Right lobe of liver (tissue), 6 donors: ENCODE results near the gene NBEAL1. TPM values are rescaled to one million over a fixed set of nuclear protein-coding genes. Genes with fewer than 3 reads are reported as not detected.

ENCODE experiments used
- ATAC-seq, 4 donors: fragments of 200-7000 bp; cut with Tn5 transposase; one replicate each; pipeline ENCODE4 v1.9.1; 2020; ENCODE audit warnings: mild to moderate bottlenecking in 4 of 4, moderate library complexity in 4 of 4
- DNase-seq, 3 donors: peaks; one replicate each; pipeline ENCODE4 v3.0.0-alpha.2; 2020
- H3K27ac ChIP-seq, 3 donors: fragments of 200-600 bp; one replicate each; pipeline ENCODE4 v1.8.0; 2022
- H3K27me3 ChIP-seq, 2 donors: fragments of 200-600 bp; one replicate each; pipeline ENCODE4 v1.8.0; 2022
- H3K36me3 ChIP-seq, 4 donors: fragments of 200-600 bp; sonication (generic) in 1 of 4; one replicate each; pipeline versions ENCODE4 v1.5.1 to v1.8.0; 2017 to 2022; ENCODE audit warnings: control low read depth in 1 of 4
- H3K4me1 ChIP-seq, 4 donors: fragments of 200-600 bp; sonication (generic) in 1 of 4; one replicate each; pipeline versions ENCODE4 v1.5.1 to v1.8.0; 2017 to 2022; ENCODE audit warnings: control low read depth in 1 of 4
- H3K4me3 ChIP-seq, 3 donors: fragments of 200-600 bp; one replicate each; pipeline ENCODE4 v1.8.0; 2022
- H3K9me3 ChIP-seq, 4 donors: fragments of 200-600 bp; sonication (generic) in 1 of 4; one replicate each; pipeline versions ENCODE4 v1.5.1 to v1.8.0; 2017 to 2022; ENCODE audit warnings: control low read depth in 1 of 4
- POLR2A ChIP-seq: fragments of 450-650 bp; IDR thresholded peaks from one replicate; pipeline ENCODE4 v1.6.1; 2017; ENCODE audit warnings: antibody characterized with exemption, mild to moderate bottlenecking
- WGBS: methylation state at CpG from one replicate; pipeline ENCODE4 v1.1.6; 2018; ENCODE audit warnings: low coverage, low lambda C conversion rate; ENCODE audit not compliant: insufficient coverage; ENCODE audit errors: missing lambda C conversion rate; 5-methylcytosine and 5-hydroxymethylcytosine counted together
- intact Hi-C, 2 donors: fragments of 100-400 bp; cut with DNase I; formaldehyde crosslinking; loops; one replicate each; pipeline versions ENCODE4 v1.11.2 to v1.14.1; 2022
- total RNA-seq, 6 experiments: library from RNA; depleted of rRNA in 2 of 6; stranded (reverse); fragments of >200 nt in 2 of 6; fragmentation: NEBNext Ultra II Directional in 3 of 6; extraction: Animal tissue kit (Norgen Biotek cat#: 25700) in 3 of 6; gene quantifications; one replicate each; pipeline versions ENCODE4 v1.1.0 to v1.2.4, GENCODE V29; 2016 to 2023
- TF ChIP-seq, protein P1 (sequence below), 4 donors: fragments of 200-600 bp in 3 of 4; fragments of 450-650 bp in 1 of 4; IDR thresholded peaks; one replicate each; pipeline versions ENCODE4 v1.5.1 to v1.8.0; 2016 to 2022; ENCODE audit warnings: antibody characterized with exemption in 4 of 4, mild to moderate bottlenecking in 2 of 4
- donor health status: DM: no; HTN: yes; CAD: no.
- donor health status: DM: no; HTN: no; CAD: no.
- donor health status: DM: no; HTN: no; CAD: no.
- donor health status: DM: no; HTN: yes; CAD: no.
- donor health status: DM: no; HTN: yes; CAD: no.

Gene NBEAL1
- total RNA-seq, 6 experiments from 2014 or later = 16.4 to 28.6 (median 21.9) TPM

DNA sequence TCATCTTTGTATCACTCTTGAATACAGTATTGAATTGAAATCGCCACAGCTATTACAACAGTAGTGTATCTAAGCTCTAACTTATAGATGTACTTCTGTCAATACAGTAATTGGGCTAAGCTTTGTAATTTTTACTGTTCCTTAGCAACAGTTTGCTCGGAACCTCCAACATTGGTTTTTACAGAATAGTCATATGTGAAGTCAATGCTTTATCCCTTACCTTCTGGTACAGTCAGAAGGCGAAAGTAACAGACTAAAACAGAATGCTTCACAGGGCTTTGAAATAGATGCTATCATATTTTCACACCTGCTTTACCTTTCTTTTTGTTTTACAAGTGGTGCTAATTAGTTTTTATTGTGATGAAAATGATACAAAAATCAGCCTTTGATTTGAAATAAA lies 177.3 kb downstream of the NBEAL1 start:
- ATAC-seq (no peak), DNase-seq (no peak)
- intact Hi-C loops = no loop called here
- Histone ChIP-seq H3K4me3 (no peak overlapping the region), H3K27ac (no peak overlapping the region), H3K9me3 (no peaks in the 10 kb centered on the region), H3K27me3 (no peaks in the 10 kb centered on the region), H3K36me3 (peaks cover 0 to 18% (median 7%) of the 10 kb centered on the region in 4 donors), H3K4me1 (no peaks in the 10 kb centered on the region)
- 96% methylated on average over 3 of the region's 3 CpGs for WGBS
- no peak for TF ChIP-seq POLR2A
- TF ChIP-seq, protein P1, sequence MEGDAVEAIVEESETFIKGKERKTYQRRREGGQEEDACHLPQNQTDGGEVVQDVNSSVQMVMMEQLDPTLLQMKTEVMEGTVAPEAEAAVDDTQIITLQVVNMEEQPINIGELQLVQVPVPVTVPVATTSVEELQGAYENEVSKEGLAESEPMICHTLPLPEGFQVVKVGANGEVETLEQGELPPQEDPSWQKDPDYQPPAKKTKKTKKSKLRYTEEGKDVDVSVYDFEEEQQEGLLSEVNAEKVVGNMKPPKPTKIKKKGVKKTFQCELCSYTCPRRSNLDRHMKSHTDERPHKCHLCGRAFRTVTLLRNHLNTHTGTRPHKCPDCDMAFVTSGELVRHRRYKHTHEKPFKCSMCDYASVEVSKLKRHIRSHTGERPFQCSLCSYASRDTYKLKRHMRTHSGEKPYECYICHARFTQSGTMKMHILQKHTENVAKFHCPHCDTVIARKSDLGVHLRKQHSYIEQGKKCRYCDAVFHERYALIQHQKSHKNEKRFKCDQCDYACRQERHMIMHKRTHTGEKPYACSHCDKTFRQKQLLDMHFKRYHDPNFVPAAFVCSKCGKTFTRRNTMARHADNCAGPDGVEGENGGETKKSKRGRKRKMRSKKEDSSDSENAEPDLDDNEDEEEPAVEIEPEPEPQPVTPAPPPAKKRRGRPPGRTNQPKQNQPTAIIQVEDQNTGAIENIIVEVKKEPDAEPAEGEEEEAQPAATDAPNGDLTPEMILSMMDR (IDR thresholded peaks at IDR 0.05) = no peak

DNA sequence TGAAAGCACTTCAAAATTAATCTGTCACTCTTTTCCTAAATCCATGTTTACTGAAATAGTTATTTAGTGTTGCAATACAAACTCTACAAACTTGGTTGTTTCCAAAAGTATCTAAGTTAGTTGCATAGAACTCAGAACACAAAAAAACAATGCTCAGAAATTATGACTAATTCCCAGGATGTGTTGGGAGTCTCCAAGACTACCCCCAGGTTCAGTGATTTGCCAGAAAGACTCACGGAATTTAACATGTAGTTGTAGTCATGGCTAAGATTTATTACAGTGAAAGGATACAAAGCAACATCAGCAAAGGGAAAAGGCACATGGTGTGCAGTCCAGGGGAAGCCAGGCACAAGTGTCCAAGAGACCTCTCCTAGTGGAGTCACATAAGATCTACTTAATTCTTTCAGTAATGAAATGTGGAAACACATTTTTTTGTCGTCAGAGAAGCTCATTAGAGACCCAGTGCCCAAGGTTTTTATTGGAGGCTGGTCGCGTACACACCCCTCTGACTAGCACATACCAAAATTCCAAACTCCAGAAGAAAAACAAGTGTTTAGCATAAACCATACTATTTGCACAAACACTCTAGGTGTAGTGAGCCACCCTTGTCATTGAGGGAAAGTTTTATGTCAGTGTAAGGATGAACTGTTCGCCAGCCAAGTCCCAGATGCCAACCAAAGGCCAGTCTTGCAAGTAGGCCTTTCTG lies 180.8 kb downstream of the NBEAL1 start:
- Histone ChIP-seq H3K27me3 (no peaks in the 10 kb centered on the region), H3K36me3 (peaks cover 0 to 31% (median 6%) of the 10 kb centered on the region in 4 donors), H3K27ac (no peak overlapping the region), H3K9me3 (no peaks in the 10 kb centered on the region), H3K4me1 (no peaks in the 10 kb centered on the region), H3K4me3 (no peak overlapping the region)
- no peak for DNase-seq
- intact Hi-C loops = no loop called here
- TF ChIP-seq POLR2A = no peak
- no peak for ATAC-seq
- WGBS = 93% methylated on average over 4 of the region's 5 CpGs

DNA sequence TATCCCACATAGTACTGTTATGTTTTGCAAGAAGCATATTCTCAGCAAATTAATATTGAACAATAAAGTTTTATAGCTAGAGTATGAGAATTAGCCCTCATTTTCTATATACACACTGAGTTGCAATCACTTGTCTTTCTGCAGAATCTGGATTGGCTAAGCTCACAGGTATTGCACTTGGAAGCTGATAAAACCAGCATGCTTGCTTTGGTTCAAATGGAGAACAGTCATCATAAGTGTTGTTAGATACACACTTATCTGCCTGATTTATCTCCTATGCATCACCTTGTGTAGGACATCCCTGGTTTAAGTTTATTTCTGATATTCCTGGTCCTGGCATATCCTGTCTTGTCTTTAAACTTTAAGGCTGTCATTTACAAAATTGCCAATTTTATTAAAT lies 186.2 kb downstream of the NBEAL1 start:
- no peak for DNase-seq
- no peak overlapping the region for H3K27ac ChIP-seq
- peaks cover 0 to 25% (median 6%) of the 10 kb centered on the region in 4 donors for H3K36me3 ChIP-seq
- no peaks in the 10 kb centered on the region for H3K9me3 ChIP-seq
- H3K27me3 ChIP-seq = no peaks in the 10 kb centered on the region
- no peaks in the 10 kb centered on the region for H3K4me1 ChIP-seq
- ATAC-seq = no peak
- TF ChIP-seq, protein P1 (IDR thresholded peaks at IDR 0.05) = no peak
- no peak for TF ChIP-seq POLR2A
- no peak overlapping the region for H3K4me3 ChIP-seq
- intact Hi-C loops = no loop called here

DNA sequence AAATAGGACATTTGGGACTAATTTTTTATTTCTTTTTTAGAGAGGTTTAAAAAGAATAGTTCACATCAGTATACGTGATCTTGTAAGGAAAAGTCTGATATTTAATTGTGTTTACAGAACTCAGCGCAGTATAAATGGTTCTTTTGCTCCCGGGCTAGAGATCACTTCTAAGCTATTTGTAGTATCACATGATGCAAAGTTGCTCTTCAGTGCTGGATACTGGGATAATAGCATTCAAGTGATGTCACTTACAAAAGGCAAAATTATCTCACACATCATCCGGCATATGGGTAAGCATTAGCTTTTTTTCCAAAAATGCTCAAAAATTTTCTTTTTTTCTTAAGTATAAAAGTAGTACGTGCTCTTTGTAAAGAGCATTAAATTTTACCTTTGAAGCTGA lies 186.8 kb downstream of the NBEAL1 start:
- 94% methylated on average over 5 of the region's 5 CpGs for WGBS
- no peak overlapping the region for H3K4me3 ChIP-seq
- no peak overlapping the region for H3K27ac ChIP-seq
- no peaks in the 10 kb centered on the region for H3K27me3 ChIP-seq
- TF ChIP-seq, protein P1 (IDR thresholded peaks at IDR 0.05) = no peak
- TF ChIP-seq POLR2A = no peak
- H3K9me3 ChIP-seq = no peaks in the 10 kb centered on the region
- H3K4me1 ChIP-seq = no peaks in the 10 kb centered on the region
- H3K36me3 ChIP-seq = peaks cover 0 to 28% (median 5%) of the 10 kb centered on the region in 4 donors
- ATAC-seq = no peak
- no peak for DNase-seq
- intact Hi-C loops = no loop called here

DNA sequence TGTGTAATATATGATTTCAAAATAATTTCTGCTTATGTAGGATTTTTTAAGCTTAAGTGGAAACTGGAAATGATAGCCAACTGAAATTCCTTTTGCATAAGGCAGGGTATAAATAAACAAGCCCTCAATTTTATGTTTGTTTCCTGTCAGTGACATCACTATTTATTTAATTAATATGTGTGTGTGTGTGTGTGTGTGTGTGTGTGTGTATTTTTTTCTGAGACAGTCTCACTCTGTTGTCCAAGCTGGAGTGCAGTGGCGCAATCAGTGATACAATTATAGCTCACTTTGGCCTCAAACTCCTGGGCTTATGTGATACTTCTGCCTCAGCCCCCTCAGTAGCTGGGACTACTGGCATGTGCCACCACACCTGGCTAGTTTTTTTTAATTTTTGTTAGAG lies 194.9 kb downstream of the NBEAL1 start:
- H3K27ac ChIP-seq = no peak overlapping the region
- TF ChIP-seq POLR2A = no peak
- TF ChIP-seq, protein P1 (IDR thresholded peaks at IDR 0.05) = no peak
- ATAC-seq (peak in 1 of 4 donors; percentile 56), DNase-seq (no peak)
- no peaks in the 10 kb centered on the region for H3K9me3 ChIP-seq
- H3K4me1 ChIP-seq = no peaks in the 10 kb centered on the region
- H3K4me3 ChIP-seq = no peak overlapping the region
- intact Hi-C loops = no loop called here
- H3K27me3 ChIP-seq = no peaks in the 10 kb centered on the region
- WGBS = 100% methylated on average over 1 of the region's 1 CpG
- H3K36me3 ChIP-seq = peaks cover 0 to 34% (median 7%) of the 10 kb centered on the region in 4 donors
